H9 (cell line): Measurements from ENCODE around the gene MAPKAP1. TPM values are rescaled to one million over a fixed set of nuclear protein-coding genes. Genes with fewer than 3 reads are reported as not detected.

Experiments
- DNase-seq: peaks from one replicate; pipeline ENCODE4 v3.0.0-alpha.2; 2017
- H2AFZ ChIP-seq: one replicate; pipeline ENCODE4 v1.6.1; 2013; ENCODE audit warnings: mild to moderate bottlenecking, low read length, control low read depth, moderate library complexity
- H2AK5ac ChIP-seq: 2 replicates; pipeline ENCODE4 v1.6.1; 2013; ENCODE audit warnings: low read length, control low read depth, mixed read lengths; ENCODE audit not compliant: insufficient read length
- H2BK120ac ChIP-seq: one replicate; pipeline ENCODE4 v1.6.1; 2013; ENCODE audit warnings: low read depth, mild to moderate bottlenecking, low read length, control low read depth, inconsistent platforms; ENCODE audit not compliant: poor library complexity, severe bottlenecking
- H2BK12ac ChIP-seq: 2 replicates; pipeline ENCODE4 v1.6.1; 2013; ENCODE audit warnings: low read length, control low read depth, mixed read lengths, low read depth; ENCODE audit not compliant: insufficient read length
- H2BK15ac ChIP-seq: 2 replicates; pipeline ENCODE4 v1.6.1; 2013; ENCODE audit warnings: low read depth, low read length, control low read depth
- H2BK20ac ChIP-seq: one replicate; pipeline ENCODE4 v1.6.1; 2013; ENCODE audit warnings: low read depth, mild to moderate bottlenecking, low read length, control low read depth, inconsistent platforms; ENCODE audit not compliant: poor library complexity, severe bottlenecking
- H2BK5ac ChIP-seq: 2 replicates; pipeline ENCODE4 v1.6.1; 2013; ENCODE audit warnings: low read length, control low read depth, mixed read lengths; ENCODE audit not compliant: insufficient read length
- H3K14ac ChIP-seq: 2 replicates; pipeline ENCODE4 v1.6.1; 2013; ENCODE audit warnings: low read length, control low read depth; ENCODE audit not compliant: insufficient read depth
- H3K18ac ChIP-seq: 2 replicates; pipeline ENCODE4 v1.6.1; 2013; ENCODE audit warnings: low read depth, mild to moderate bottlenecking, mixed read lengths, low read length, control low read depth; ENCODE audit not compliant: insufficient read length
- H3K23ac ChIP-seq: 2 replicates; pipeline ENCODE4 v1.6.1; 2013; ENCODE audit warnings: low read length, control low read depth, mixed read lengths, low read depth; ENCODE audit not compliant: insufficient read length
- H3K23me2 ChIP-seq: 2 replicates; pipeline ENCODE4 v1.6.1; 2013; ENCODE audit warnings: low read depth, mild to moderate bottlenecking, mixed read lengths, low read length, control low read depth; ENCODE audit not compliant: insufficient read length, poor library complexity, severe bottlenecking
- H3K27ac ChIP-seq: 2 replicates; pipeline ENCODE4 v1.5.1; 2013; ENCODE audit warnings: low read length, control low read depth, mixed read lengths, low read depth; ENCODE audit not compliant: insufficient read length
- H3K27me3 ChIP-seq: 2 replicates; pipeline ENCODE4 v1.6.1; 2013; ENCODE audit warnings: low read length, control low read depth, inconsistent platforms; ENCODE audit not compliant: insufficient read depth
- H3K4ac ChIP-seq: 2 replicates; pipeline ENCODE4 v1.6.1; 2013; ENCODE audit warnings: low read depth, mild to moderate bottlenecking, control low read depth, inconsistent platforms, low read length, moderate library complexity
- H3K4me1 ChIP-seq: 2 replicates; pipeline ENCODE4 v1.6.1; 2013; ENCODE audit warnings: low read length, control low read depth, inconsistent platforms; ENCODE audit not compliant: insufficient read depth
- H3K4me2 ChIP-seq: 2 replicates; pipeline ENCODE4 v1.6.1; 2013; ENCODE audit warnings: low read length, control low read depth, mixed read lengths; ENCODE audit not compliant: insufficient read length, insufficient read depth
- H3K56ac ChIP-seq: 2 replicates; pipeline ENCODE4 v1.6.1; 2013; ENCODE audit warnings: low read depth, mild to moderate bottlenecking, mixed read lengths, low read length, control low read depth; ENCODE audit not compliant: insufficient read length
- H3K79me1 ChIP-seq: 2 replicates; pipeline ENCODE4 v1.6.1; 2013; ENCODE audit warnings: low read depth, mild to moderate bottlenecking, moderate library complexity, low read length, control low read depth, inconsistent platforms; ENCODE audit not compliant: insufficient read depth, poor library complexity, severe bottlenecking
- H3K79me2 ChIP-seq: 2 replicates; pipeline ENCODE4 v1.6.1; 2013; ENCODE audit warnings: low read length, control low read depth, inconsistent platforms; ENCODE audit not compliant: insufficient read depth
- H3K9ac ChIP-seq: 2 replicates; pipeline ENCODE4 v1.6.1; 2013; ENCODE audit warnings: low read length, control low read depth, mixed read lengths; ENCODE audit not compliant: insufficient read length; ENCODE audit errors: extremely low read depth
- H3K9me3 ChIP-seq: one replicate; pipeline ENCODE4 v1.6.1; 2013; ENCODE audit warnings: low read depth, low read length, inconsistent platforms; ENCODE audit not compliant: control insufficient read depth
- H3T11ph ChIP-seq: one replicate; pipeline ENCODE4 v1.6.1; 2013; ENCODE audit warnings: mild to moderate bottlenecking, low read length, control low read depth, inconsistent platforms
- H4K20me1 ChIP-seq: one replicate; pipeline ENCODE4 v1.6.1; 2013; ENCODE audit not compliant: control insufficient read depth, insufficient read length, insufficient read depth
- H4K5ac ChIP-seq: 2 replicates; pipeline ENCODE4 v1.6.1; 2013; ENCODE audit warnings: low read depth, mild to moderate bottlenecking, mixed read lengths, low read length, control low read depth; ENCODE audit not compliant: insufficient read length
- H4K8ac ChIP-seq: replicated peaks from 2 replicates; pipeline ENCODE4 v1.6.1; 2013; ENCODE audit warnings: low read length, control low read depth, mixed read lengths, low read depth; ENCODE audit not compliant: insufficient read length
- H4K91ac ChIP-seq: 2 replicates; pipeline ENCODE4 v1.6.1; 2013; ENCODE audit warnings: low read depth, mild to moderate bottlenecking, moderate library complexity, mixed read lengths, low read length, control low read depth; ENCODE audit not compliant: insufficient read length
- H3K27ac Mint-ChIP-seq, 3 experiments: 2 replicates in 2 of 3; 3 replicates in 1 of 3; pipeline ENCODE4 v1.8.0; 2020 to 2021; ENCODE audit warnings: mixed read lengths in 3 of 3, mild to moderate bottlenecking in 1 of 3, moderate library complexity in 1 of 3
- H3K27me3 Mint-ChIP-seq: 2 replicates; pipeline ENCODE4 v1.8.0; 2021; ENCODE audit warnings: low read depth, mild to moderate bottlenecking, moderate library complexity, mixed read lengths
- H3K36me3 Mint-ChIP-seq, 3 experiments: 2 replicates in 2 of 3; 3 replicates in 1 of 3; pipeline ENCODE4 v1.8.0; 2020 to 2021; ENCODE audit warnings: low read depth in 3 of 3, mixed read lengths in 3 of 3; ENCODE audit not compliant: insufficient read depth in 1 of 3
- H3K4me1 Mint-ChIP-seq, 2 experiments: 2 replicates each; pipeline ENCODE4 v1.8.0; 2020; ENCODE audit warnings: mixed read lengths in 2 of 2
- H3K4me3 Mint-ChIP-seq, 2 experiments: 2 replicates in 1 of 2; 3 replicates in 1 of 2; pipeline ENCODE4 v1.8.0; 2020 to 2021; ENCODE audit warnings: mild to moderate bottlenecking in 2 of 2, mixed read lengths in 2 of 2, moderate library complexity in 1 of 2
- H3K9me3 Mint-ChIP-seq, 2 experiments: 2 replicates in 1 of 2; 3 replicates in 1 of 2; pipeline ENCODE4 v1.8.0; 2020; ENCODE audit warnings: mild to moderate bottlenecking in 2 of 2, mixed read lengths in 2 of 2, moderate library complexity in 1 of 2
- CTCF ChIP-seq: fragments of 200-600 bp; sonication (generic); conservative IDR thresholded peaks from 3 replicates; pipeline ENCODE4 v1.8.0; 2021; ENCODE audit warnings: antibody characterized with exemption, mild to moderate bottlenecking
- WGBS: extraction: QIAGEN DNeasy Blood & Tissue Kit; methylation state at CpG from one replicate; pipeline ENCODE4 v1.1.7; 2013; ENCODE audit warnings: missing lambda C conversion rate, low lambda C conversion rate, mixed read lengths; ENCODE audit not compliant: insufficient read length; ENCODE audit errors: extremely low coverage; 5-methylcytosine and 5-hydroxymethylcytosine counted together
- total RNA-seq: library from RNA; stranded (reverse); gene quantifications from 2 replicates; pipeline ENCODE4 v1.2.1, GENCODE V29; 2021

The MAPKAP1 gene
- total RNA-seq, 1 experiment from 2014 or later: 97.0 TPM

- no peaks in the 10 kb centered on the region for H3K79me1 ChIP-seq
- H2BK120ac ChIP-seq: no peak overlapping the region
- no peak overlapping the region for H3K18ac ChIP-seq
- H3K4me3 Mint-ChIP-seq: no peak overlapping the region
- peaks cover 6 to 10% of the 10 kb centered on the region in 2 experiments for H3K4me1 Mint-ChIP-seq
- H4K20me1 ChIP-seq: peaks cover 2% of the 10 kb centered on the region
- H2BK12ac ChIP-seq: no peak overlapping the region
- no peak overlapping the region for H3T11ph ChIP-seq
- no peak overlapping the region for H2AK5ac ChIP-seq
- no peaks in the 10 kb centered on the region for H3K27me3 Mint-ChIP-seq
- H2BK20ac ChIP-seq: no peak overlapping the region
- H3K23ac ChIP-seq: no peak overlapping the region
- H3K27ac ChIP-seq: no peak overlapping the region
- H3K27ac Mint-ChIP-seq: no peak overlapping the region
- no peak overlapping the region for H3K9ac ChIP-seq
- H3K36me3 Mint-ChIP-seq: peaks cover 0 to 3% (median 0%) of the 10 kb centered on the region in 3 experiments; a peak in 1 of 7 replicates
- no peak overlapping the region for H4K8ac ChIP-seq
- no peak overlapping the region for H2BK5ac ChIP-seq
- no peak overlapping the region for H4K5ac ChIP-seq
- H3K4me1 ChIP-seq: peaks cover 2% of the 10 kb centered on the region; the same call in 1 of the 2 replicates
- H4K91ac ChIP-seq: no peak overlapping the region
- no peak overlapping the region for H2AFZ ChIP-seq
- WGBS: no CpG with 5 or more reads among the region's 3 CpGs
- H2BK15ac ChIP-seq: no peak overlapping the region
- no peaks in the 10 kb centered on the region for H3K27me3 ChIP-seq
- no peak overlapping the region for H3K14ac ChIP-seq
- H3K56ac ChIP-seq: no peak overlapping the region
- no peaks in the 10 kb centered on the region for H3K23me2 ChIP-seq
- H3K4ac ChIP-seq: no peak overlapping the region
- TF ChIP-seq CTCF: no peak
- H3K4me2 ChIP-seq: no peak overlapping the region
- no peaks in the 10 kb centered on the region for H3K9me3 ChIP-seq
- no peaks in the 10 kb centered on the region for H3K79me2 ChIP-seq
- no peak for DNase-seq
- no peaks in the 10 kb centered on the region for H3K9me3 Mint-ChIP-seq
Measured at GRCh38 chr9:125486152-125486508, 220.9 kb downstream of the MAPKAP1 start.
